ENCODE measurements around the gene GNPDA1.

DNA sequence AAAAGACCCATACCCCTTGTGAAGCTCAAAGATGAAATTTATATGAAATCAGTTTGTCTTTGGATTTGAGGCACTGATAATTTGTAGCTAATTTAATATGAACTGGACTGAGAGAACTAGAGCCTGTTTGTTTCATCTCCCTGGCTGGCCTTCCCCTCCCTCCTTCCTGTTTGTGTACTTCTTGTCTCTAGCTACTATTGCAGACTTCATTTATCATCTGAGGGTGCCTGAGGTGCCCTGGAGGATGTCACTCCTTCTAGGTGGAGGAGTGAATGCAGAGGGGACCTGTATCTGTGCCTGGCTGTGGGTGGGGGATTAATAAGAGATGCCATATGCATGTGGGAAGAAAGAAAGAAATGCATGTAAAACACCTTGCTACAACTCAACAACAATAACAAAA lies 22.2 kb upstream of the GNPDA1 start:
- TF ChIP-seq, protein P1, sequence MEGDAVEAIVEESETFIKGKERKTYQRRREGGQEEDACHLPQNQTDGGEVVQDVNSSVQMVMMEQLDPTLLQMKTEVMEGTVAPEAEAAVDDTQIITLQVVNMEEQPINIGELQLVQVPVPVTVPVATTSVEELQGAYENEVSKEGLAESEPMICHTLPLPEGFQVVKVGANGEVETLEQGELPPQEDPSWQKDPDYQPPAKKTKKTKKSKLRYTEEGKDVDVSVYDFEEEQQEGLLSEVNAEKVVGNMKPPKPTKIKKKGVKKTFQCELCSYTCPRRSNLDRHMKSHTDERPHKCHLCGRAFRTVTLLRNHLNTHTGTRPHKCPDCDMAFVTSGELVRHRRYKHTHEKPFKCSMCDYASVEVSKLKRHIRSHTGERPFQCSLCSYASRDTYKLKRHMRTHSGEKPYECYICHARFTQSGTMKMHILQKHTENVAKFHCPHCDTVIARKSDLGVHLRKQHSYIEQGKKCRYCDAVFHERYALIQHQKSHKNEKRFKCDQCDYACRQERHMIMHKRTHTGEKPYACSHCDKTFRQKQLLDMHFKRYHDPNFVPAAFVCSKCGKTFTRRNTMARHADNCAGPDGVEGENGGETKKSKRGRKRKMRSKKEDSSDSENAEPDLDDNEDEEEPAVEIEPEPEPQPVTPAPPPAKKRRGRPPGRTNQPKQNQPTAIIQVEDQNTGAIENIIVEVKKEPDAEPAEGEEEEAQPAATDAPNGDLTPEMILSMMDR (IDR thresholded peaks at IDR 0.05): no peak
- no peak for TF ChIP-seq EZH2 (IDR thresholded peaks at IDR 0.05)
- no peak for TF ChIP-seq EZH2phosphoT487 (IDR thresholded peaks at IDR 0.05)
